GM23248 (cell line): ENCODE results near the gene TACSTD2. TPM values are rescaled to one million over a fixed set of nuclear protein-coding genes. Genes with fewer than 3 reads are reported as not detected.
"Not testable (repeated sequence)": the region's sequence is repeated elsewhere in the genome, so short reads cannot be mapped to it uniquely, and the experiment has no call there.

Experiments used
- DNase-seq: peaks from one replicate; pipeline ENCODE4 v3.0.0-alpha.2; 2015
- H2AFZ ChIP-seq: fragments of 200-600 bp; sonication (generic); 2 replicates; pipeline ENCODE4 v1.6.1; 2016; ENCODE audit warnings: antibody characterized with exemption
- H3F3A ChIP-seq: fragments of 200-600 bp; sonication (generic); 2 replicates; pipeline ENCODE4 v1.6.1; 2016; ENCODE audit warnings: mild to moderate bottlenecking, antibody characterized with exemption, mixed run types; ENCODE audit not compliant: insufficient read depth
- H3K27ac ChIP-seq: fragments of 200-600 bp; sonication (generic); 2 replicates; pipeline ENCODE4 v1.5.1; 2016; ENCODE audit warnings: mild to moderate bottlenecking
- H3K27me3 ChIP-seq: fragments of 200-600 bp; sonication (generic); replicated peaks from 2 replicates; pipeline ENCODE4 v1.6.1; 2016; ENCODE audit warnings: mild to moderate bottlenecking; ENCODE audit not compliant: insufficient read depth
- H3K36me3 ChIP-seq: fragments of 200-600 bp; sonication (generic); 2 replicates; pipeline ENCODE4 v1.6.1; 2016; ENCODE audit warnings: low read depth, mild to moderate bottlenecking
- H3K4me1 ChIP-seq: fragments of 200-600 bp; sonication (generic); 2 replicates; pipeline ENCODE4 v1.6.1; 2016; ENCODE audit warnings: mild to moderate bottlenecking; ENCODE audit not compliant: insufficient read depth
- H3K4me2 ChIP-seq: fragments of 200-600 bp; sonication (generic); one replicate; pipeline ENCODE4 v1.6.1; 2016; ENCODE audit warnings: mild to moderate bottlenecking; ENCODE audit not compliant: unreplicated experiment
- H3K4me3 ChIP-seq: fragments of 200-600 bp; sonication (generic); 2 replicates; pipeline ENCODE4 v1.5.1; 2016; ENCODE audit warnings: mild to moderate bottlenecking
- H3K79me2 ChIP-seq: fragments of 200-600 bp; sonication (generic); 2 replicates; pipeline ENCODE4 v1.6.1; 2016; ENCODE audit warnings: mild to moderate bottlenecking; ENCODE audit not compliant: insufficient read depth
- H3K9ac ChIP-seq: fragments of 200-600 bp; sonication (generic); 2 replicates; pipeline ENCODE4 v1.6.1; 2016; ENCODE audit warnings: mild to moderate bottlenecking
- H3K9me2 ChIP-seq: fragments of 200-600 bp; sonication (generic); 2 replicates; pipeline ENCODE4 v1.6.1; 2016; ENCODE audit warnings: mixed run types, mild to moderate bottlenecking, moderate library complexity; ENCODE audit not compliant: insufficient read depth
- H3K9me3 ChIP-seq: fragments of 200-600 bp; sonication (generic); one replicate; pipeline ENCODE4 v1.6.1; 2017; ENCODE audit warnings: low read depth
- H4K20me1 ChIP-seq: fragments of 200-600 bp; sonication (generic); 2 replicates; pipeline ENCODE4 v1.6.0; 2016; ENCODE audit not compliant: insufficient read depth
- EZH2 ChIP-seq: fragments of 200-600 bp; sonication (generic); IDR thresholded peaks from 2 replicates; pipeline ENCODE4 v1.6.1; 2018; ENCODE audit warnings: antibody characterized with exemption, mild to moderate bottlenecking; ENCODE audit not compliant: insufficient read depth, poor library complexity, severe bottlenecking
- EZH2phosphoT487 ChIP-seq: fragments of 200-600 bp; sonication (generic); IDR thresholded peaks from 2 replicates; pipeline ENCODE4 v1.6.1; 2018; ENCODE audit warnings: antibody characterized with exemption, moderate library complexity, mild to moderate bottlenecking, low read depth; ENCODE audit not compliant: insufficient read depth
- WGBS, 2 experiments: methylation state at CpG; one replicate each; pipeline ENCODE4 v1.1.6; 2015 to 2017; ENCODE audit warnings: low lambda C conversion rate in 2 of 2, low coverage in 1 of 2; ENCODE audit errors: missing lambda C conversion rate in 2 of 2; 5-methylcytosine and 5-hydroxymethylcytosine counted together
- in situ Hi-C: fragments of 300-500 bp; cut with MboI; formaldehyde crosslinking; loops from 2 replicates; pipeline ENCODE4 v1.15.0; 2020
- polyA plus RNA-seq: library from polyadenylated mRNA; unstranded; fragments of >200 nt; fragmentation: Nextera tagmentation; extraction: Ambion mirVana; gene quantifications from 2 replicates; pipeline ENCODE4 v1.2.1, GENCODE V29; 2016
- total RNA-seq: library from RNA; depleted of rRNA; stranded (reverse); fragments of >200 nt; shearing (Covaris generic); gene quantifications from 2 replicates; pipeline ENCODE4 v1.2.3, GENCODE V29; 2014

TACSTD2 gene
- total and polyA plus RNA-seq, 2 experiments from 2014 or later = 1.5 to 1.8 TPM

DNA sequence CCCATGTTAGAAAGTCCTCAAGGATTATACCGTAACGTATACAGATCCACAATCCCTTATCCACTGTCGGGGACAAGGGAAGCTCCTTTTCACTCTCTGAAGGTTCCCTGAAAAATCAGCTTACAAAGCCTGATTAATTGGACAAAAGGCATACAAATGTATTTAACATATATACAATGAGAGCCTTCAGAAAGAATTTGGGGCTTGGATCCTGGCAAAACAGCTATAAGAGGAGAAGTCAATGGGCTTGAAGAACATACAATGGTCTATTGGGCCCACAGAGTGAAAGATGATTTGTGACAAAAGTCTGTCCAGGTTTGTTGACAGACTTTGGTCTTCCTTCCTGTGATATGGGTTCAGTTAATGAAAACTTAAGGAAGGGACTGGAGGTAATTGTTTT lies 10.7 kb downstream of the TACSTD2 start:
- no peaks in the 10 kb centered on the region for H3K9me2 ChIP-seq
- no peaks in the 10 kb centered on the region for H3K4me1 ChIP-seq
- H2AFZ ChIP-seq = no peak overlapping the region
- no peaks in the 10 kb centered on the region for H3K79me2 ChIP-seq
- H3F3A ChIP-seq = no peaks in the 10 kb centered on the region
- no peak overlapping the region for H3K9ac ChIP-seq
- H3K36me3 ChIP-seq = no peaks in the 10 kb centered on the region
- DNase-seq = no peak
- H3K4me3 ChIP-seq = no peak overlapping the region
- in situ Hi-C loops = no loop called here
- H3K4me2 ChIP-seq = no peak overlapping the region
- no peak overlapping the region for H3K27ac ChIP-seq
- no peak for TF ChIP-seq EZH2
- no peak for TF ChIP-seq EZH2phosphoT487
- no peaks in the 10 kb centered on the region for H4K20me1 ChIP-seq
- WGBS, 2 experiments = 59 to 61% methylated on average over 3 of the region's 3 CpGs
- no peaks in the 10 kb centered on the region for H3K9me3 ChIP-seq
- H3K27me3 ChIP-seq = no peaks in the 10 kb centered on the region

- H3F3A ChIP-seq, DNase-seq, H3K9me2 ChIP-seq, H3K4me3 ChIP-seq, in situ Hi-C loops, H2AFZ ChIP-seq, H3K4me2 ChIP-seq, H3K9ac ChIP-seq, H3K27ac ChIP-seq, H4K20me1 ChIP-seq, H3K79me2 ChIP-seq, H3K27me3 ChIP-seq, H3K4me1 ChIP-seq, H3K36me3 ChIP-seq, H3K9me3 ChIP-seq: not testable (repeated sequence)
- WGBS, 2 experiments = 38 to 63% methylated on average over 1 of the region's 1 CpG
These were observed 13.3 kb downstream of the TACSTD2 start for GRCh38 chr1:58563715-58564114.

- in situ Hi-C loops = no loop called here
- H3K27ac ChIP-seq = no peak overlapping the region
- no peaks in the 10 kb centered on the region for H3K9me2 ChIP-seq
- 36 to 39% methylated on average over 6 of the region's 6 CpGs for WGBS, 2 experiments
- no peak for DNase-seq
- H3K27me3 ChIP-seq = no peaks in the 10 kb centered on the region
- H3K79me2 ChIP-seq = no peaks in the 10 kb centered on the region
- no peaks in the 10 kb centered on the region for H3K36me3 ChIP-seq
- TF ChIP-seq EZH2 (no peak), EZH2phosphoT487 (no peak)
- no peak overlapping the region for H3K4me2 ChIP-seq
- H3F3A ChIP-seq = no peaks in the 10 kb centered on the region
- H3K4me3 ChIP-seq = no peak overlapping the region
- H3K4me1 ChIP-seq = no peaks in the 10 kb centered on the region
- no peak overlapping the region for H2AFZ ChIP-seq
- no peaks in the 10 kb centered on the region for H4K20me1 ChIP-seq
- no peak overlapping the region for H3K9ac ChIP-seq
- H3K9me3 ChIP-seq = no peaks in the 10 kb centered on the region
These were observed 15.4 kb downstream of the TACSTD2 start for GRCh38 chr1:58561633-58562032.

DNA sequence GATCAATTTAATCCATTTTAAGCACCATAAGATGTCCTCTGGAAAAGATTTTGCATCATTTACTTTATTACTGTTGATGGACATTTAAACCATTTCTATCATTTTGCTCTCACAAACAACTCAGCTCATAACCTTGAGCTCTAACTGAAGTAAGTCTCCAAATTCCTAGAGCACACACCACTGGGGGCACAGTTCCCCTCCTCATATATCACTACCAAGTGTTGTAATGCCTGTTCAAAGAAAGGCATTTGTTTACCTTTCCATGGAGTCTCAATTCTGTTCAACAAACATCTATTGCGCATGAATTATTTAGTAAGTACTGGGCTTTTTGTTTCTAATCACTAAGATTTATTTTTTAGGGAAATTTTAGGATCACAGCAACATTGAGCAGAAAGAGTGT lies 21.7 kb downstream of the TACSTD2 start:
- Histone ChIP-seq H3K4me2 (no peak overlapping the region), H3K9me3 (no peaks in the 10 kb centered on the region), H3K36me3 (no peaks in the 10 kb centered on the region), H3K79me2 (no peaks in the 10 kb centered on the region), H3K27ac (no peak overlapping the region), H3F3A (no peaks in the 10 kb centered on the region), H3K9me2 (no peaks in the 10 kb centered on the region), H3K4me1 (no peaks in the 10 kb centered on the region), H3K4me3 (no peak overlapping the region), H3K27me3 (no peaks in the 10 kb centered on the region), H2AFZ (no peak overlapping the region), H4K20me1 (no peaks in the 10 kb centered on the region), H3K9ac (no peak overlapping the region)
- in situ Hi-C loops = no loop called here
- no peak for TF ChIP-seq EZH2
- TF ChIP-seq EZH2phosphoT487 = no peak
- no peak for DNase-seq
- WGBS, 2 experiments = 91 to 100% methylated on average over 1 of the region's 1 CpG
